NCI-H526 (cell line): Measurements from ENCODE around the gene FBXO45.
"Not testable (repeated sequence)": the region's sequence is repeated elsewhere in the genome, so short reads cannot be mapped to it uniquely, and the experiment has no call there.

Experiments
- DNase-seq, 2 experiments: peaks; one replicate each; lab custom pipeline; 2025; lab: John Stamatoyannopoulos, UW

Gene FBXO45

DNA sequence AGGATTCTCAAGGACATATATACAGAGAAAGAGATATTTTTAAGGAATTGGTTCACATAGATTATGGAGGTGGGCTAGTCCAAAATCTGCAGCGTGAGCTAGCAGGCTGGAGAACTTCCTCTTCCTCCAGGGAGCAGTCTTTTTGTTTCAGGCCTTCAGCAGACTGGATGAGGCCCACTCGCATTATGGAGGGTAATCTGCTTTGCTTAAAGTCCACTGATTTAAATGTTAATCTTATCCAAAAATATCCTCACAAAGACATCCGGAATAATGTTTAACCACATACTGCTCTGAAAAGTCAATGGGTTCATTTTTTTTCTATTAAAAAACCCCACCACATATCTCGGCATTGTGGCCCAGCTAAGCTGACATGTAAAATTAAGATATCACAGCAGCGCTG lies 48.8 kb downstream of the FBXO45 start:
- DNase-seq: peak in 1 of 2 experiments; percentile 12

GRCh38 chr3:196619223-196619622 lies 50.8 kb downstream of the FBXO45 start:
- DNase-seq: no peak

DNA sequence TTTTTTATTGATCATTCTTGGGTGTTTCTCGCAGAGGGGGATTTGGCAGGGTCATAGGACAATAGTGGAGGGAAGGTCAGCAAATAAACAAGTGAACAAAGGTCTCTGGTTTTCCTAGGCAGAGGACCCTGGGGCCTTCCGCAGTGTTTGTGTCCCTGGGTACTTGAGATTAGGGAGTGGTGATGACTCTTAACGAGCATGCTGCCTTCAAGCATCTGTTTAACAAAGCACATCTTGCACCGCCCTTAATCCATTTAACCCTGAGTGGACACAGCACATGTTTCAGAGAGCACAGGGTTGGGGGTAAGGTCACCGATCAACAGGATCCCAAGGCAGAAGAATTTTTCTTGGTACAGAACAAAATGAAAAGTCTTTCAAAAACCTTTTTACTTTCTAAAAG lies 51.2 kb downstream of the FBXO45 start:
- not testable (repeated sequence) for DNase-seq

DNA sequence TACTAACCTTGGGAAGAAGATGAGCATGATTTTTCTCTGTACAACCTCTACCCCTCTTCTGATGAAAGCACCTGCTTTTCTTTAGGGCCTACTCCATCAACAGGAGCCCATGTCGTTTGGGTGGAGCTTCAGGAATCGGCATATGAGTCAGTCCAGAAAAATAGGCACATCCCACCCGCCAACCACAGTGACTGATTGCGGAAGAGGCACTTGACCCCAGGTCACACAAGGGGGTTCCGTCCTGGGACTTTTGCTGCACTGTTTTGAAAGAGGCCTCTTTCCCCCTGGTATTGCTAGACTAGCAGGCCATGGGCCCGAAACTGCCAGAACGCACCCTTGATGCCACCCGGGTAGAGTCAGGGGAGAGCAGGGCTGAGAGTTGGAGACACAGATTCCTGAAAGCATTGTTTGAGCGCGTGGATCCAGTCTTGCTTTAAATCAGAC lies 51.7 kb downstream of the FBXO45 start:
- no peak for DNase-seq

DNA sequence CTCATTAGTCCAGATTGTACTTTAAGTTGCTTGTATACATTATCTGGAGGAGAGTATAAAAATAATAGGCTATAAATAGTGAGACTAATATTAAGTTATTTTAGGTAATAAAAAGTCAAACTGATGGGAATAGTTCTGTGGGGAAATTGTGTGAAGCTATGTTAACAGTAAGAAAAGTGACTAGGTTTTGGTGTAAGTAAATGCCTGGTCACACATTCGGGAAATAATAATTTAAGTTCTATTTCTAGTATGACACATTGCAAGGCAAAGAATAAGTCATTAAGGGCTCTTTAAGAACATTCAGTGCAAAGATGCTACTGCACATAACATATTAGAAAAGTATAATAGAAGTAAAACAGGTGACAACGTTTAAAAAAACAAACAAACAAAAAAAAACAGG lies 52.2 kb downstream of the FBXO45 start:
- no peak for DNase-seq

GRCh38 chr3:196621611-196622010 lies 53.2 kb downstream of the FBXO45 start:
- no peak for DNase-seq

DNA sequence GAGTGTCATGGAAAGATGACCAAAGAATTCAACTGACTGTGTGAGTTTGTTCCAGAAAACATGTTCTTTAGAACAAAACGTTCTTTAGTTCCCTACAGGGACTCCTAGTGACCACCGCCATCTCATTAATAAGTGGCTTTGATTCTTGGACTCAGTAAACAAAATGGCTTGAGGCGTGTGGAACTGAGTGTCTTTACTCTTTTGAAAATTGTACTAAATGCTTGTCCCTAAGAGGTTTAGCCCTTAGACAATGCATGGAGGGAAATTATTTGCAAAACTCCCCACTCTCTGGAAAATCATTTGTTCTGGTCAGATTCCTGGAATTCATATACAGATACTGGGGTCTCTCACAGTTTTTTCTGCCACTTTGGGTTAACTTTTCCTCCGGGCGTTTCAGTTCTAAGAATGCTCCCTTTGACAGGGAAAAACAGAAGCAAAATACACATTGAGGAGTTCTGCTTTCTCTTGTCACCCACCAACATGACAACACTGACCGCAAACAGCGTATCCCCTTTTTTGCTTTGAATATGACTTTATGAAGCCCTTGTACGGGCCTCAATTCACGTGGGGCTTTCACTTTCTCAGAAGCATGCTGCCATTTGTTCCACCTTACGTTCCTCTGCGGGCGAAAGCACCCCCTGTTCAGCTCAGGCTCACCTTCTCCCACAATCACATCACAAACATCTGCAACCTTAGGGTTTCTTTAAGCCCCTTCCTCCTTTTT lies 55.8 kb downstream of the FBXO45 start:
- DNase-seq: no peak

DNA sequence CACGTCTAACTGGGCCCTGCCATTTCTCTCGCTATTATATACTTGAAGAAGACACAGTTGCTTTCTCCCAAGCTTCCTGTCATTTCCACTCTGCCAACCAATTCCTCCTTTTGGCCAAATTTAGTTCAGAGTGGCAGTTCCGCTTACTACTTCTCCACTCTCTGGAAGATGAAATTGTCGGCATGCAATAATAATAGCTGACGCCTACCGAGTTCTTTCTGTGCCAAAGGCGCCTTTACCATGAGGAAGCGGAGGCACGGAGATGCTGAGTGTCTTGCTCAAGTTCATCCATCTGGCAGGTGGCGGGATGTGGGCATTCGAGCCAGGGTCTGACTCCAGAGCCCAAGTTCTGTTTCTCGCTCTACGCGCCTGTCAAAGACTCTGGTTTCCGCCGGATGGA lies 56.4 kb downstream of the FBXO45 start:
- no peak for DNase-seq

GRCh38 chr3:196625331-196625730 lies 56.9 kb downstream of the FBXO45 start:
- DNase-seq: no peak

GRCh38 chr3:196627918-196628231 lies 59.4 kb downstream of the FBXO45 start:
- no peak for DNase-seq

DNA sequence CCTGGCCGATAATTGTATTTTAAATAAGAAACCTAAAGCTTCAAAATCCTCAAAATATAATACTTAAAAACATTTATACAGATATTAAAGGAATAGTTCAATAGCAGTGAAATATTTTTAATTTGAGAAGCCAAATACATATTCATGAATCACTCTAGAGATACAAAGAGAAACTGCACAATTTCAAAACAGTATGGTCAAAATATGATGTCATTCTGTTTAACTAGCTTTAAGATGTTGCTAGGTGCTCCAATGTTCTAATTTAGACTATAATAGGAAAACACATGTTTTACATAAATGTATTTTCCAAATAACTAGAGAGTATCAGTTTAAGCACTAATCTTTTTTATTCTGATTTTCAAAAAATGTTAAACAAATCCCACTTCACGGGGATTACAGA lies 60.8 kb downstream of the FBXO45 start:
- no peak for DNase-seq

- peak in 1 of 2 experiments; percentile 64 for DNase-seq
Measured at GRCh38 chr3:196631682-196632045, 63.2 kb downstream of the FBXO45 start.

DNA sequence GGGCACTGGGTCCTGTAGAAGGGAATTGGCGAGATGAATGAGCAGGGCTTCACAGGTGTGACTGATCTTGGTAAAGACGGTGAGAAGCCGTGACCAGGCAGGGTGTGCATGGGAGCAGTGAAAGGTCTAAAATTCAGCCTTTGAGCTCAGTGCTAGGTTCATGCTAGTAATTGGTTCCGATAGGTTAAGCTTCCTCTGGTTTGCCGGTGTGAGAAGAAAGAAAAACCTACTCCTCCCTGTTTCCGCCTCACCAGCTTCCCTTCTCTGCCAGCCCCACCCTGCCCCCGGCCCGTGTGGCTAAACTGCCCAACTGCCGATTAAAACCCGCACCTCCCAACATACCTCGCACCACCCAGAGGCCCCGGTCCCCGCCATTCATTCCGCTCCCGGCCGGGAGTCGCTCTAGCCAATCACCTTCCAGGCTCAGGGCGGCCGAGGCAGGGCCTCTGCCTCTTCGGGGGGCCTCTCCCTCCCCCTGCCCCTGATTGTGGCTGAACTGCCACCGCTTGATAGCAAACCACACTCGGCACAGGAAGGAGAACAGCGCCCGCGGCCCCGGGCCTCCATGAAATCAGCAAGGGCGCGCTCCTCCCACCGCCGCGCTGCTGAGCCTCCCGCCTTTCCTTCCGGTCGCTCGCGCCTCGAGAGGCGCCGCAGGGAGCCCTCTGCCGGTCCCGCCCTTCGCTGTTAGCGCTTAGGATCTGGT lies 63.7 kb downstream of the FBXO45 start:
- peak; percentile 92 to 95 for DNase-seq

DNA sequence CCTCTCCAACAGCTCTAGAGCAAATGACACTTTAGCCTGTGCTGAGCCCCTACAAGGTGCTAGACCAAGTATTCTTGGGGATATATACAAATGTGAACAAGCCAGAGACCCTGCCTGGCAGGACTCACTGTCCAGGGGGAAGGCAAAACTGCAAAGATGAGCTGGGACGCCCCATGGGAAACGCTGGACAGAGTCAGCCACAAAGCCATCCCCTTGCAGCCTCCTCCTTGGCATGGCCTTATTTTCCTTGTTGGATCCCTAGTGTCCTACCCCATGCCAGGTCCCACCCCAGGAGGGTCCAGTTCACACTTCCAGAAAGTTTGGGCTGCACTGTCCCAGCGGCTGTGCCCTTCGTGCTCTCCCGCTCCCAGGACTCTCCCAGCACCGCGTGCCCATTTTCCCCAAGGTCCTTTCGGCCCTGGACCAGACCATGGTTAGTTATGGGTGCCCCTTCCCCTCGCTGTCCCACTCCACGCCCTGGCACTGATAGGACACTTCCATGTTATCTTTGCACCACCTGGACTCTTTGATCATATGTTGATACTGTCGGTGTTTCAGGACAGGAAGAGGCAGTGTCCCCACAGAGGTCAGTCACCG lies 65.2 kb downstream of the FBXO45 start:
- DNase-seq: no peak

DNA sequence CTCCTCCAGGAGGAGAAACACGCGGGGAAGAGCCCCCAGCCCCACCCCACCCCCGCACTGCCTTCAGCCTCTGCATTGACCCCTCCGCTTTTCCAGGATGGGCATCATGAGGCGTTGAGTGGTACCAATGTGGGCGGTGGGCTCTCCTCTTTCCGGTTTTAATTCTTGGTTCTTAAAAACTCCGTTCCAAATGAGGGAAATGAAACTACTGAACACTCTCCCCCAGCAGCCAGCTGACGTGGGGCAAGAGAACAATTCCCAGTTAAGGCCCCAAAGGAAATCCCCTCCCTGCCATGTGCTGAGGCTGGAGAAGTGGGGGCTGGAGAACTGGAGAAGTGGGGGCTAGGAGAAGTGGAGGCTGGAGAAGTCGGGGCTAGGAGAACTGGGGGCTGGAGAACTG lies 65.8 kb downstream of the FBXO45 start:
- DNase-seq: no peak

GRCh38 chr3:196634829-196635228 lies 66.4 kb downstream of the FBXO45 start:
- no peak for DNase-seq

DNA sequence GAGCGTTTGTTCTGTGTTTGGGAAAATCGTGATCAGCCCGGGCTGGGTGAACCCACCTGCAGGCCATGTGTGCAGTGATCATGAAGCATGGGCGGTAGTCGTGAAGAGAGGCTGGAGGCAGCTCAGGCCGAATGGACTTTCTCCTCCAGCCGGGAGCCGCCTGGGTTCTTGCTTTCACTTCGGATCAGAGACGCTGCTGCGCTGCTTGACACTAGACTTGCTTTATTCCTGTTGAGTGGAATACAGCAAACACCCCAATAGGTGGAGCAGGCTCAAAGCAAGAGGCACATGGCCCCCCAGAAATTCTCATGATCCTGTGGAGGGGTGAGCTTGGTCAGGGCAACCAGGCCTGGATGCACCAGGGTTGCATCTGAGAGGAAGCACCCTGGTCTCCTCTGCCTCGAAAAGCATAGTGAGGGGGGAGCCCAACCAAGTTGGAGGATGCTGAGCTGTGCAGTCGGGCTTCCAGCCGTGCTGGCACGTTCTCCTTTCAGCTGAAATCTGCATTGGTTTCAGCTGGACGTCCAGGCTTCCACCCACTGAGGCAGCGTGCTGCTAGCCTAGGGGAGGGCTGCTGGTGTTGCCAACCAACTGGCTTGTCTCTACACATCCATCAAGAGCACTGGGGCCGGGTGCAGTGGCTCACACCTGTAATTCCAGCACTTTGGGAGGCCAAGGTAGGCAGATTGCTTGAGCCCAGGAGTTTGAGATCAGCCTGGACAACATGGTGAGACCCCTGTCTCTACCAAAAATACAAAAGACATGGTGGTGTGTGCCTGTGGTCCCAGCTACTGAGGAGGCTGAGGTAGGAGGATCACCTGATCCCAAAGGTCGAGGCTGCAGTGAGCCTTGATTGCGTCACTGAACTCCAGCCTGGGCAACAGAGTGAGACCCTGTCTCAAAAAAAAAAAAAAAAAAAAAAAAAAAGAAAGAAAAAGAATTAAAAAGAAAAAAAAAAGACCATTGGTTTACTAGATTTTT lies 68.2 kb downstream of the FBXO45 start:
- no peak for DNase-seq

DNA sequence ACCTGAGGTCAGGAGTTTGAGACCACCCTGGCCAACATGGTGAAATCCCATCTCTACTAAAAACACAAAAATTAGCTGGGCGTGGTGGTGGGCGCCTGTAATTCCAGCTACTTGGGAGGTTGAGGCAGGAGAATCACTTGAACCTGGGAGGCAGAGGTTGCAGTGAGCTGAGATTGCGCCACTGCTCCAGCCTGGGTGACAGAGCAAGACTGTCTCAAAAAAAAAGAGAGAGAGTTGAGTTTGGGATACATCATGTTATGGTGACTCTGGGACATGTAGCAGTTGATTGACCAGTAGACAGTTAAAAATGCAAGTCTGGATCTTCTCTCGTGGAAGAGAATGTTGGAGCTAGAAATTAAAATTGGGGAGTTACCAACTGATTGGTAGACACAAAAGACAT lies 69.5 kb downstream of the FBXO45 start:
- DNase-seq: not testable (repeated sequence)
